HepG2 (cell line): ENCODE results near the gene PSMC3IP. TPM values are rescaled to one million over a fixed set of nuclear protein-coding genes. Genes with fewer than 3 reads are reported as not detected.

Source experiments
- AHR ChIP-seq: IDR thresholded peaks from 2 replicates; pipeline ENCODE4 v1.6.1; 2018; ENCODE audit warnings: missing genetic modification reagents, missing compliant biosample characterization
- ATF7-NPFF ChIP-seq: sonication (generic); formaldehyde crosslinking; IDR thresholded peaks from 2 replicates; pipeline ENCODE4 v1.8.1; 2023; ENCODE audit warnings: mild to moderate bottlenecking, low read depth, missing genetic modification reagents, moderate library complexity
- HES4 ChIP-seq: sonication (generic); formaldehyde crosslinking; IDR thresholded peaks from 2 replicates; pipeline ENCODE4 v1.9.0; 2021; ENCODE audit warnings: mild to moderate bottlenecking, missing genetic modification reagents, borderline replicate concordance
- HNRNPL ChIP-seq: fragments of 200-400 bp; formaldehyde crosslinking; IDR thresholded peaks from 2 replicates; pipeline ENCODE4 v1.6.1; 2017; ENCODE audit warnings: mild to moderate bottlenecking, low read depth, low read length
- MATR3 ChIP-seq: sonication (generic); formaldehyde crosslinking; IDR thresholded peaks from 2 replicates; pipeline ENCODE4 v1.4.0; 2020; ENCODE audit warnings: missing genetic modification reagents
- NAIF1 ChIP-seq: sonication (generic); formaldehyde crosslinking; IDR thresholded peaks from 2 replicates; pipeline ENCODE4 v1.5.0; 2020; ENCODE audit warnings: mild to moderate bottlenecking, missing genetic modification reagents, borderline replicate concordance
- NFATC3 ChIP-seq: sonication (generic); formaldehyde crosslinking; IDR thresholded peaks from 2 replicates; pipeline ENCODE4 v1.5.1; 2020; ENCODE audit warnings: mild to moderate bottlenecking, missing genetic modification reagents
- NR2F2 ChIP-seq: IDR thresholded peaks from 2 replicates; pipeline ENCODE4 v1.6.1; 2012; ENCODE audit warnings: low read depth, inconsistent platforms, borderline replicate concordance
- PAXIP1 ChIP-seq: sonication (generic); formaldehyde crosslinking; conservative IDR thresholded peaks from 2 replicates; pipeline ENCODE4 v1.4.0; 2020; ENCODE audit warnings: mild to moderate bottlenecking, missing genetic modification reagents, moderate library complexity
- SKI ChIP-seq: fragments of 450-650 bp; IDR thresholded peaks from one replicate; pipeline ENCODE4 v1.6.1; 2018; ENCODE audit warnings: mild to moderate bottlenecking; ENCODE audit not compliant: partially characterized antibody
- SMARCC2 ChIP-seq: fragments of 450-650 bp; IDR thresholded peaks from 2 replicates; pipeline ENCODE4 v1.6.1; 2017; ENCODE audit warnings: antibody characterized with exemption, mild to moderate bottlenecking
- SNAI1 ChIP-seq: sonication (generic); formaldehyde crosslinking; IDR thresholded peaks from 2 replicates; pipeline ENCODE4 v1.5.0; 2020; ENCODE audit warnings: mild to moderate bottlenecking, missing genetic modification reagents, borderline replicate concordance
- ZMYM2 ChIP-seq: sonication (generic); formaldehyde crosslinking; IDR thresholded peaks from 2 replicates; pipeline ENCODE4 v1.8.0; 2022; ENCODE audit warnings: mild to moderate bottlenecking, missing genetic modification reagents
- ZNF460 ChIP-seq: sonication (generic); formaldehyde crosslinking; IDR thresholded peaks from 2 replicates; pipeline ENCODE4 v1.5.1; 2020; ENCODE audit warnings: missing genetic modification reagents, mild to moderate bottlenecking, borderline replicate concordance
- ZNF605 ChIP-seq: sonication (generic); formaldehyde crosslinking; IDR thresholded peaks from 2 replicates; pipeline ENCODE4 v1.8.0; 2022; ENCODE audit warnings: mild to moderate bottlenecking, missing genetic modification reagents
- ZNF678 ChIP-seq: sonication (generic); formaldehyde crosslinking; IDR thresholded peaks from 2 replicates; pipeline ENCODE4 v1.4.0; 2020; ENCODE audit warnings: mild to moderate bottlenecking, missing genetic modification reagents
- ZNF782 ChIP-seq: sonication (generic); formaldehyde crosslinking; IDR thresholded peaks from 2 replicates; pipeline ENCODE4 v1.4.0; 2020; ENCODE audit warnings: missing genetic modification reagents, mild to moderate bottlenecking, borderline replicate concordance
- ZNF883 ChIP-seq: sonication (generic); formaldehyde crosslinking; IDR thresholded peaks from 2 replicates; pipeline ENCODE4 v1.5.1; 2020; ENCODE audit warnings: mild to moderate bottlenecking, missing genetic modification reagents; ENCODE audit errors: not compliant biosample characterization
- polyA plus RNA-seq, 8 experiments: library from polyadenylated mRNA; depleted of rRNA in 3 of 8; stranded (reverse) in 7 of 8; unstranded in 1 of 8; fragments of >200 nt; fragmentation: Illumina TruSeq in 4 of 8; extraction: Trizol in 4 of 8; gene quantifications; 2 replicates each; pipeline versions ENCODE4 v1.2.1 to v1.2.3, GENCODE V29; 2011 to 2016; ENCODE audit warnings: low read depth in 4 of 8, missing spikeins in 1 of 8, mixed read lengths in 1 of 8; ENCODE audit not compliant: insufficient read depth in 1 of 8
- total RNA-seq, 5 experiments: library from RNA; depleted of rRNA; stranded (reverse); fragments of >200 nt; fragmentation: Illumina TruSeq; extraction: Trizol; gene quantifications; 2 replicates each; pipeline ENCODE4 v1.2.3, GENCODE V29; 2016; ENCODE audit warnings: low read depth in 1 of 5
- TF ChIP-seq, protein P1 (sequence below): sonication (generic); formaldehyde crosslinking; IDR thresholded peaks from 2 replicates; pipeline ENCODE4 v1.8.0; 2022; ENCODE audit warnings: missing genetic modification reagents, mild to moderate bottlenecking, moderate library complexity, borderline replicate concordance
- TF ChIP-seq, protein P2 (sequence below): sonication (generic); formaldehyde crosslinking; IDR thresholded peaks from 2 replicates; pipeline ENCODE4 v1.8.1; 2022; ENCODE audit warnings: low read depth, mild to moderate bottlenecking, missing genetic modification reagents
- TF ChIP-seq, protein P3 (sequence below): sonication (generic); formaldehyde crosslinking; IDR thresholded peaks from 2 replicates; pipeline ENCODE4 v1.4.0; 2020; ENCODE audit warnings: missing genetic modification reagents

The PSMC3IP gene
- total and polyA plus RNA-seq, 2 of the 13 experiments (the other 11 are each of a cell fraction or from before 2014, with no cell fraction given), result 6.5 to 22.4 TPM

- TF ChIP-seq, protein P1, sequence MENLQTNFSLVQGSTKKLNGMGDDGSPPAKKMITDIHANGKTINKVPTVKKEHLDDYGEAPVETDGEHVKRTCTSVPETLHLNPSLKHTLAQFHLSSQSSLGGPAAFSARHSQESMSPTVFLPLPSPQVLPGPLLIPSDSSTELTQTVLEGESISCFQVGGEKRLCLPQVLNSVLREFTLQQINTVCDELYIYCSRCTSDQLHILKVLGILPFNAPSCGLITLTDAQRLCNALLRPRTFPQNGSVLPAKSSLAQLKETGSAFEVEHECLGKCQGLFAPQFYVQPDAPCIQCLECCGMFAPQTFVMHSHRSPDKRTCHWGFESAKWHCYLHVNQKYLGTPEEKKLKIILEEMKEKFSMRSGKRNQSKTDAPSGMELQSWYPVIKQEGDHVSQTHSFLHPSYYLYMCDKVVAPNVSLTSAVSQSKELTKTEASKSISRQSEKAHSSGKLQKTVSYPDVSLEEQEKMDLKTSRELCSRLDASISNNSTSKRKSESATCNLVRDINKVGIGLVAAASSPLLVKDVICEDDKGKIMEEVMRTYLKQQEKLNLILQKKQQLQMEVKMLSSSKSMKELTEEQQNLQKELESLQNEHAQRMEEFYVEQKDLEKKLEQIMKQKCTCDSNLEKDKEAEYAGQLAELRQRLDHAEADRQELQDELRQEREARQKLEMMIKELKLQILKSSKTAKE (CRISPR knock-in tag), result no peak
- TF ChIP-seq ATF7-NPFF, result peak; percentile 10; the same call in 1 of the 2 replicates
- no peak for TF ChIP-seq SMARCC2
- TF ChIP-seq SKI, result no peak
- peak; percentile 77 for TF ChIP-seq HNRNPL
- TF ChIP-seq MATR3, result no peak
- peak; percentile 55; the same call in 1 of the 2 replicates for TF ChIP-seq NAIF1
- TF ChIP-seq ZNF460 (CRISPR knock-in tag), result no peak
- TF ChIP-seq, protein P2, sequence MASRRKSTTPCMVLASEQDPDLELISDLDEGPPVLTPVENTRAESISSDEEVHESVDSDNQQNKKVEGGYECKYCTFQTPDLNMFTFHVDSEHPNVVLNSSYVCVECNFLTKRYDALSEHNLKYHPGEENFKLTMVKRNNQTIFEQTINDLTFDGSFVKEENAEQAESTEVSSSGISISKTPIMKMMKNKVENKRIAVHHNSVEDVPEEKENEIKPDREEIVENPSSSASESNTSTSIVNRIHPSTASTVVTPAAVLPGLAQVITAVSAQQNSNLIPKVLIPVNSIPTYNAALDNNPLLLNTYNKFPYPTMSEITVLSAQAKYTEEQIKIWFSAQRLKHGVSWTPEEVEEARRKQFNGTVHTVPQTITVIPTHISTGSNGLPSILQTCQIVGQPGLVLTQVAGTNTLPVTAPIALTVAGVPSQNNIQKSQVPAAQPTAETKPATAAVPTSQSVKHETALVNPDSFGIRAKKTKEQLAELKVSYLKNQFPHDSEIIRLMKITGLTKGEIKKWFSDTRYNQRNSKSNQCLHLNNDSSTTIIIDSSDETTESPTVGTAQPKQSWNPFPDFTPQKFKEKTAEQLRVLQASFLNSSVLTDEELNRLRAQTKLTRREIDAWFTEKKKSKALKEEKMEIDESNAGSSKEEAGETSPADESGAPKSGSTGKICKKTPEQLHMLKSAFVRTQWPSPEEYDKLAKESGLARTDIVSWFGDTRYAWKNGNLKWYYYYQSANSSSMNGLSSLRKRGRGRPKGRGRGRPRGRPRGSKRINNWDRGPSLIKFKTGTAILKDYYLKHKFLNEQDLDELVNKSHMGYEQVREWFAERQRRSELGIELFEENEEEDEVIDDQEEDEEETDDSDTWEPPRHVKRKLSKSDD (CRISPR knock-in tag), result no peak
- TF ChIP-seq ZNF782, result 0 out of 2 replicates have a peak, but pooled peaks have one; percentile 22
- 0 out of 2 replicates have a peak, but pooled peaks have one; percentile 16 for TF ChIP-seq ZMYM2
- 0 out of 2 replicates have a peak, but pooled peaks have one; percentile 41 for TF ChIP-seq ZNF605 (CRISPR knock-in tag)
- TF ChIP-seq NR2F2, result 0 out of 2 replicates have a peak, but pooled peaks have one; percentile 9
- TF ChIP-seq, protein P3, sequence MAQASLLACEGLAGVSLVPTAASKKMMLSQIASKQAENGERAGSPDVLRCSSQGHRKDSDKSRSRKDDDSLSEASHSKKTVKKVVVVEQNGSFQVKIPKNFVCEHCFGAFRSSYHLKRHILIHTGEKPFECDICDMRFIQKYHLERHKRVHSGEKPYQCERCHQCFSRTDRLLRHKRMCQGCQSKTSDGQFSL (CRISPR knock-in tag), result 0 out of 2 replicates have a peak, but pooled peaks have one; percentile 3
- no peak for TF ChIP-seq ZNF678 (CRISPR knock-in tag)
- peak; percentile 61; the same call in 1 of the 2 replicates for TF ChIP-seq SNAI1 (CRISPR knock-in tag)
- peak; percentile 6 for TF ChIP-seq ZNF883
- TF ChIP-seq PAXIP1, result no peak
- TF ChIP-seq NFATC3 (CRISPR knock-in tag), result 0 out of 2 replicates have a peak, but pooled peaks have one; percentile 1
- TF ChIP-seq HES4 (CRISPR knock-in tag), result no peak
- 0 out of 2 replicates have a peak, but pooled peaks have one; percentile 22 for TF ChIP-seq AHR (CRISPR knock-in tag)
Measured at GRCh38 chr17:42537156-42537805, 40.2 kb downstream of the PSMC3IP start (continued).
